ENCODE measurements around the gene SP140. TPM values are rescaled to one million over a fixed set of nuclear protein-coding genes. Genes with fewer than 3 reads are reported as not detected.

SP140 gene
- total and polyA plus RNA-seq, 10 of the 15 experiments (the other 5 are each of a cell fraction or from before 2014, with no cell fraction given): 61.7 to 164 (median 90.7) TPM

GRCh38 chr2:230209422-230210051, 16.0 kb upstream of the SP140 start:
- H3K4me3 ChIP-seq: no peak overlapping the region
- BruUV-seq (replicated peaks): no TSS peak
- no peaks in the 10 kb centered on the region for H3K9me3 ChIP-seq (replicated peaks; ENCODE audit: control insufficient read depth, insufficient read depth, low read length)
- no peak overlapping the region for H3K9ac ChIP-seq (ENCODE audit: control insufficient read depth, insufficient read depth, low read length)
- FAIRE-seq (no peak), ATAC-seq (peak; percentile 76), DNase-seq (ENCODE audit: low read depth, low spot score) (no peak)
- POLR2A ChIA-PET: interaction anchor here (1.0 to 2.6 kb wide), 2 partner anchors 10 to 17 kb away, joined by 5 to 11 read pairs; partner anchors contain the start of genes SP110 and SP140
- no peak overlapping the region for H2AFZ ChIP-seq (ENCODE audit: control insufficient read depth, low read depth, low read length)
- H3K79me2 ChIP-seq (ENCODE audit: control insufficient read depth, insufficient read depth, low read length): no peaks in the 10 kb centered on the region; the same call in 1 of the 2 replicates
- SMC1A ChIA-PET (ENCODE audit: uncharacterized antibody, unreplicated experiment): interaction anchor here (0.7 to 9.6 kb wide), 7 partner anchors 9 to 401 kb away, joined by 3 to 121 read pairs (median 5); partner anchors contain the start of genes SP110 and SP140
- no peaks in the 10 kb centered on the region for H4K20me1 ChIP-seq (ENCODE audit: control insufficient read depth, insufficient read depth)
- no peaks in the 10 kb centered on the region for H3K27me3 ChIP-seq (replicated peaks in 1 of 2; ENCODE audit: control insufficient read depth in 2 of 2, insufficient read depth in 2 of 2, low read length in 1 of 2)
- H3K4me2 ChIP-seq (ENCODE audit: control insufficient read depth, insufficient read depth): peak overlapping the region; percentile 3; the same call in 1 of the 2 replicates
- in situ Hi-C loops (cut with MboI) (loop anchor here (5.0 kb wide), 1 partner anchor 393 kb away; no protein-coding TSS in a partner anchor), intact Hi-C loops (cut with micrococcal nuclease; ENCODE audit: unreplicated experiment) (loop anchor here (5.0 kb wide), 1 partner anchor 108 kb away; no protein-coding TSS in a partner anchor)
- CTCF ChIA-PET: interaction anchor here (1.5 to 6.3 kb wide), 3 partner anchors 8 to 375 kb away, joined by 3 to 36 read pairs (median 5); partner anchors contain the start of gene SP110
- 0% methylated on average over 1 of the region's 1 CpG for WGBS (ENCODE audit: insufficient coverage, insufficient replicate concordance, low lambda C conversion rate, missing lambda C conversion rate)
- no peak overlapping the region for H3K27ac ChIP-seq (ENCODE audit: control insufficient read depth, insufficient read depth)
- RAD21 ChIA-PET (ENCODE audit: unreplicated experiment): interaction anchor here (1.0 to 2.9 kb wide), 3 partner anchors 10 to 16 kb away, joined by 3 to 10 read pairs (median 4); partner anchors contain the start of genes SP110 and SP140
- peaks cover 15 to 72% of the 10 kb centered on the region in 2 experiments for H3K36me3 ChIP-seq (ENCODE audit: control insufficient read depth in 2 of 2, insufficient read depth in 2 of 2, low read length in 1 of 2)
- peaks cover 40% of the 10 kb centered on the region for H3K4me1 ChIP-seq (ENCODE audit: control insufficient read depth, insufficient read depth, low read length)
- TF ChIP-seq EP300 (IDR thresholded peaks at IDR 0.05; ENCODE audit: borderline replicate concordance in 1 of 2, control insufficient read depth in 1 of 2, low read depth in 2 of 2, low read length in 2 of 2) (peak in 1 of 2 experiments; percentile 84; a peak in 2 of 4 replicates), TCF12 (IDR thresholded peaks at IDR 0.05; ENCODE audit: low read depth, low read length) (no peak), GATAD2B (conservative IDR thresholded peaks at IDR 0.05; ENCODE audit: low read depth) (peak; percentile 75), MEF2A (IDR thresholded peaks at IDR 0.05; ENCODE audit: insufficient read depth, low read depth, low read length) (no peak), SPI1 (IDR thresholded peaks at IDR 0.05; ENCODE audit: borderline replicate concordance, insufficient read depth, low read depth, low read length) (peak; percentile 95), PAX8 (IDR thresholded peaks at IDR 0.05) (no peak), BMI1 (IDR thresholded peaks at IDR 0.05; ENCODE audit: borderline replicate concordance) (peak; percentile 55; the same call in 1 of the 2 replicates), STAT3 (IDR thresholded peaks at IDR 0.05; ENCODE audit: low read depth, low read length) (no peak), EED (IDR thresholded peaks at IDR 0.05; ENCODE audit: low read depth) (no peak), DPF2 (IDR thresholded peaks at IDR 0.05) (peak; percentile 95), PAX5 (IDR thresholded peaks at IDR 0.05; ENCODE audit: borderline replicate concordance, low read depth, low read length) (0 out of 2 replicates have a peak, but pooled peaks have one; percentile 26), RUNX3 (IDR thresholded peaks at IDR 0.05; ENCODE audit: low read length) (peak; percentile 50), PBX3 (IDR thresholded peaks at IDR 0.05; ENCODE audit: insufficient replicate concordance, low read depth, low read length) (peak; percentile 90), IKZF1 (conservative IDR thresholded peaks at IDR 0.05) (peak; percentile 87)
- TF ChIP-seq, protein P1, sequence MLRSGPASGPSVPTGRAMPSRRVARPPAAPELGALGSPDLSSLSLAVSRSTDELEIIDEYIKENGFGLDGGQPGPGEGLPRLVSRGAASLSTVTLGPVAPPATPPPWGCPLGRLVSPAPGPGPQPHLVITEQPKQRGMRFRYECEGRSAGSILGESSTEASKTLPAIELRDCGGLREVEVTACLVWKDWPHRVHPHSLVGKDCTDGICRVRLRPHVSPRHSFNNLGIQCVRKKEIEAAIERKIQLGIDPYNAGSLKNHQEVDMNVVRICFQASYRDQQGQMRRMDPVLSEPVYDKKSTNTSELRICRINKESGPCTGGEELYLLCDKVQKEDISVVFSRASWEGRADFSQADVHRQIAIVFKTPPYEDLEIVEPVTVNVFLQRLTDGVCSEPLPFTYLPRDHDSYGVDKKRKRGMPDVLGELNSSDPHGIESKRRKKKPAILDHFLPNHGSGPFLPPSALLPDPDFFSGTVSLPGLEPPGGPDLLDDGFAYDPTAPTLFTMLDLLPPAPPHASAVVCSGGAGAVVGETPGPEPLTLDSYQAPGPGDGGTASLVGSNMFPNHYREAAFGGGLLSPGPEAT (IDR thresholded peaks at IDR 0.05; ENCODE audit: low read depth): peak; percentile 14; the same call in 1 of the 2 replicates
- TF ChIP-seq, protein P2, sequence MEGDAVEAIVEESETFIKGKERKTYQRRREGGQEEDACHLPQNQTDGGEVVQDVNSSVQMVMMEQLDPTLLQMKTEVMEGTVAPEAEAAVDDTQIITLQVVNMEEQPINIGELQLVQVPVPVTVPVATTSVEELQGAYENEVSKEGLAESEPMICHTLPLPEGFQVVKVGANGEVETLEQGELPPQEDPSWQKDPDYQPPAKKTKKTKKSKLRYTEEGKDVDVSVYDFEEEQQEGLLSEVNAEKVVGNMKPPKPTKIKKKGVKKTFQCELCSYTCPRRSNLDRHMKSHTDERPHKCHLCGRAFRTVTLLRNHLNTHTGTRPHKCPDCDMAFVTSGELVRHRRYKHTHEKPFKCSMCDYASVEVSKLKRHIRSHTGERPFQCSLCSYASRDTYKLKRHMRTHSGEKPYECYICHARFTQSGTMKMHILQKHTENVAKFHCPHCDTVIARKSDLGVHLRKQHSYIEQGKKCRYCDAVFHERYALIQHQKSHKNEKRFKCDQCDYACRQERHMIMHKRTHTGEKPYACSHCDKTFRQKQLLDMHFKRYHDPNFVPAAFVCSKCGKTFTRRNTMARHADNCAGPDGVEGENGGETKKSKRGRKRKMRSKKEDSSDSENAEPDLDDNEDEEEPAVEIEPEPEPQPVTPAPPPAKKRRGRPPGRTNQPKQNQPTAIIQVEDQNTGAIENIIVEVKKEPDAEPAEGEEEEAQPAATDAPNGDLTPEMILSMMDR (IDR thresholded peaks at IDR 0.05 in 2 of 3, conservative IDR thresholded peaks at IDR 0.05 in 1 of 3; ENCODE audit: control insufficient read depth in 2 of 3, extremely low read depth in 1 of 3, insufficient read depth in 1 of 3, low read depth in 3 of 3, low read length in 3 of 3): no peak

Measured in GM12878 (cell line).